ENCODE measurements around the gene RNF217.
"Not testable (repeated sequence)": the region's sequence is repeated elsewhere in the genome, so short reads cannot be mapped to it uniquely, and the experiment has no call there.

The RNF217 gene

GRCh38 chr6:125121894-125122293 lies 159.7 kb downstream of the RNF217 start:
- TF ChIP-seq CTCF (conservative IDR thresholded peaks at IDR 0.05; ENCODE audit: low read length), result no peak
- DNase-seq (ENCODE audit: low read depth), result no peak
- no peak overlapping the region for H3K4me3 ChIP-seq (ENCODE audit: low read length)

- no peak overlapping the region for H3K4me3 ChIP-seq (ENCODE audit: low read length)
- no peak for DNase-seq (ENCODE audit: low read depth)
- no peak for TF ChIP-seq CTCF (conservative IDR thresholded peaks at IDR 0.05; ENCODE audit: low read length)
Measured at GRCh38 chr6:125123051-125123450, 160.8 kb downstream of the RNF217 start.

GRCh38 chr6:125123468-125124048 lies 161.3 kb downstream of the RNF217 start:
- DNase-seq (ENCODE audit: low read depth), result no peak
- H3K4me3 ChIP-seq (ENCODE audit: low read length), result no peak overlapping the region
- TF ChIP-seq CTCF (conservative IDR thresholded peaks at IDR 0.05; ENCODE audit: low read length), result no peak

GRCh38 chr6:125124049-125124669 lies 161.9 kb downstream of the RNF217 start:
- no peak for DNase-seq (ENCODE audit: low read depth)
- TF ChIP-seq CTCF (conservative IDR thresholded peaks at IDR 0.05; ENCODE audit: low read length), result no peak
- H3K4me3 ChIP-seq (ENCODE audit: low read length), result no peak overlapping the region

GRCh38 chr6:125125856-125126255 lies 163.6 kb downstream of the RNF217 start:
- not testable (repeated sequence) for H3K4me3 ChIP-seq (ENCODE audit: low read length); DNase-seq (ENCODE audit: low read depth)

GRCh38 chr6:125129354-125129753 lies 167.1 kb downstream of the RNF217 start:
- H3K4me3 ChIP-seq (ENCODE audit: low read length), result no peak overlapping the region
- TF ChIP-seq CTCF (conservative IDR thresholded peaks at IDR 0.05; ENCODE audit: low read length), result no peak
- DNase-seq (ENCODE audit: low read depth), result no peak

GRCh38 chr6:125132058-125132457 lies 169.8 kb downstream of the RNF217 start:
- no peak overlapping the region for H3K4me3 ChIP-seq (ENCODE audit: low read length)
- TF ChIP-seq CTCF (conservative IDR thresholded peaks at IDR 0.05; ENCODE audit: low read length), result no peak
- no peak for DNase-seq (ENCODE audit: low read depth)
